Peyer's patch (tissue), 4 donors: ENCODE results near the gene HAND2.

Source experiments
- CTCF ChIP-seq, 6 experiments: fragments of 450-650 bp in 4 of 6; fragments of 200-600 bp in 2 of 6; sonication (generic) in 1 of 6; IDR thresholded peaks; one replicate each; pipeline ENCODE4 v1.5.1; 2017 to 2019; ENCODE audit warnings: antibody characterized with exemption in 6 of 6, mild to moderate bottlenecking in 3 of 6, moderate library complexity in 1 of 6
- POLR2A ChIP-seq, 2 donors: fragments of 450-650 bp; IDR thresholded peaks; one replicate each; pipeline ENCODE4 v1.5.1; 2017; ENCODE audit warnings: antibody characterized with exemption in 2 of 2, mild to moderate bottlenecking in 2 of 2, moderate library complexity in 2 of 2

- TF ChIP-seq POLR2A (IDR thresholded peaks at IDR 0.05) (no peak), CTCF (IDR thresholded peaks at IDR 0.05) (no peak)
Observed at GRCh38 chr4:173492315-173492714, 37.7 kb downstream of the HAND2 start.
